KMS-11 (cell line): ENCODE data around the gene CACNA2D1.

Experiments used
- H2AFZ ChIP-seq: fragments of 200-600 bp; sonication (generic); 2 replicates; pipeline ENCODE4 v1.6.1; 2016; ENCODE audit warnings: antibody characterized with exemption, mixed run types, low read depth
- H3K27ac ChIP-seq: fragments of 200-600 bp; sonication (generic); 2 replicates; pipeline ENCODE4 v1.6.1; 2016; ENCODE audit warnings: mild to moderate bottlenecking, mixed run types
- H3K27me3 ChIP-seq: fragments of 200-600 bp; sonication (generic); 2 replicates; pipeline ENCODE4 v1.6.1; 2017; ENCODE audit warnings: mild to moderate bottlenecking, low read depth, mixed run types, moderate library complexity; ENCODE audit not compliant: insufficient read depth
- H3K36me3 ChIP-seq: fragments of 200-600 bp; sonication (generic); 2 replicates; pipeline ENCODE4 v1.6.1; 2017; ENCODE audit warnings: mild to moderate bottlenecking, mixed run types; ENCODE audit not compliant: insufficient read depth
- H3K4me1 ChIP-seq: fragments of 200-600 bp; sonication (generic); 2 replicates; pipeline ENCODE4 v1.6.1; 2016; ENCODE audit warnings: mild to moderate bottlenecking, low read depth, mixed run types; ENCODE audit not compliant: poor library complexity, severe bottlenecking
- H3K4me2 ChIP-seq: fragments of 200-600 bp; sonication (generic); 2 replicates; pipeline ENCODE4 v1.7.0; 2016; ENCODE audit warnings: mild to moderate bottlenecking, mixed run types
- H3K4me3 ChIP-seq: fragments of 200-600 bp; sonication (generic); IDR thresholded peaks from 2 replicates; pipeline ENCODE4 v1.6.1; 2017; ENCODE audit warnings: low read depth, low read length, mixed read lengths; ENCODE audit not compliant: insufficient read depth
- H3K79me2 ChIP-seq: fragments of 200-600 bp; sonication (generic); 2 replicates; pipeline ENCODE4 v1.6.1; 2016; ENCODE audit warnings: low read depth, mixed run types; ENCODE audit not compliant: insufficient read depth
- H3K9ac ChIP-seq: fragments of 200-600 bp; sonication (generic); 2 replicates; pipeline ENCODE4 v1.6.1; 2016; ENCODE audit warnings: mild to moderate bottlenecking, mixed run types
- H4K20me1 ChIP-seq: fragments of 200-600 bp; sonication (generic); 2 replicates; pipeline ENCODE4 v1.6.1; 2016; ENCODE audit warnings: mild to moderate bottlenecking, mixed run types; ENCODE audit not compliant: insufficient read depth
- TF ChIP-seq, protein P1 (sequence below): fragments of 200-600 bp; sonication (generic); conservative IDR thresholded peaks from 2 replicates; pipeline ENCODE4 v1.6.1; 2017; ENCODE audit warnings: low read depth, mild to moderate bottlenecking, antibody characterized with exemption, low read length, moderate library complexity, mixed read lengths

The CACNA2D1 gene

DNA sequence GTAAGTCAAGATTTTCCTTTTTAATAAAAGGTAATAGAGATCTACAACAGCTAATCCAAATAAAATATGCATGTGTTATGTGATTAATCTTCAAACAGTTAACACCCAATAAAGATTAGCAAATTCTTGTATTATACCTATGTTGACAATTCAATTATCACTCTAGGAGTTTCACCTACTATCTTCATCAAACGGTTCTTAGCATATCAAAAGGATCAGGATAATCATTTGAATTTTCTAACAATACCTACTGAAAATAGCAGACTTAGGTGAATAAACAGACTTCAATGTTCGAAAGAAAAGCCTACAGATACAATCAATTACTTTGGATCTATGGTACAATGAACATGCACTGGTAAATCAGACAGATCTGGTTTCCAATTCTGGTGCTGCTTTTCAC, 268.3 kb downstream of the CACNA2D1 start:
- Histone ChIP-seq H3K36me3 (no peaks in the 10 kb centered on the region), H3K4me3 (no peak overlapping the region), H3K4me2 (no peak overlapping the region), H3K9ac (no peak overlapping the region), H3K4me1 (no peaks in the 10 kb centered on the region), H2AFZ (no peak overlapping the region), H4K20me1 (no peaks in the 10 kb centered on the region), H3K27me3 (no peaks in the 10 kb centered on the region), H3K79me2 (no peaks in the 10 kb centered on the region), H3K27ac (no peak overlapping the region)
- TF ChIP-seq, protein P1, sequence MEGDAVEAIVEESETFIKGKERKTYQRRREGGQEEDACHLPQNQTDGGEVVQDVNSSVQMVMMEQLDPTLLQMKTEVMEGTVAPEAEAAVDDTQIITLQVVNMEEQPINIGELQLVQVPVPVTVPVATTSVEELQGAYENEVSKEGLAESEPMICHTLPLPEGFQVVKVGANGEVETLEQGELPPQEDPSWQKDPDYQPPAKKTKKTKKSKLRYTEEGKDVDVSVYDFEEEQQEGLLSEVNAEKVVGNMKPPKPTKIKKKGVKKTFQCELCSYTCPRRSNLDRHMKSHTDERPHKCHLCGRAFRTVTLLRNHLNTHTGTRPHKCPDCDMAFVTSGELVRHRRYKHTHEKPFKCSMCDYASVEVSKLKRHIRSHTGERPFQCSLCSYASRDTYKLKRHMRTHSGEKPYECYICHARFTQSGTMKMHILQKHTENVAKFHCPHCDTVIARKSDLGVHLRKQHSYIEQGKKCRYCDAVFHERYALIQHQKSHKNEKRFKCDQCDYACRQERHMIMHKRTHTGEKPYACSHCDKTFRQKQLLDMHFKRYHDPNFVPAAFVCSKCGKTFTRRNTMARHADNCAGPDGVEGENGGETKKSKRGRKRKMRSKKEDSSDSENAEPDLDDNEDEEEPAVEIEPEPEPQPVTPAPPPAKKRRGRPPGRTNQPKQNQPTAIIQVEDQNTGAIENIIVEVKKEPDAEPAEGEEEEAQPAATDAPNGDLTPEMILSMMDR, result no peak

DNA sequence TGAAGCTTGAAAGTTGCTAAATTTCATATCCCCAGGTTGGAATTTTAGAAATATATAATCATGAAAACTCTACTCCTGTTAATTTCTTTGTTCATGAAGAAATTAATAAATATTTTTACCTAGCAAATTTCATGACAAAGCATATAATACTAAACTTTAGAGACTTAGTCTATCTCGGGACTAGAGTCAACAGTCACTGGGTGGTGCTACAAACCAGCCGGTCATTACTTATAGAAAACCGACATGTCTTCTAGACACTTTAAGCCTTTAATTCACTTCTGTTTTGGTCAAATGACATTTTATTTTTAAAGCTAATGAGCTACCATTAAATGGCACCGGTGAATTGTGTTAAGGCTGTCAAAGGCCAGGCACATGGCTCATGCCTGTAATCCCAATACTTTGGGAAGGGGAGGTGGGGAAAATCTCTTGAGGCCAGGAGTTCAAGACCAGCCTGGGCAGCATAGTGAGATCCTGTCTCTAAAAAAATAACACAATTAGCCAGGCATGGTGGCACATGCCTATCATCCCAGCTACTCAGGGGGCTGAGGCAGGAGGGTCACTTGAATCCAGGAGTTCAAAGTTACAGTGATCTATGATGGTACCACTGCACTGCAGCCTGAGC, 270.1 kb downstream of the CACNA2D1 start:
- H3K4me1 ChIP-seq, result no peaks in the 10 kb centered on the region
- H3K9ac ChIP-seq, result no peak overlapping the region
- TF ChIP-seq, protein P1, result no peak
- no peak overlapping the region for H3K27ac ChIP-seq
- no peaks in the 10 kb centered on the region for H3K27me3 ChIP-seq
- no peaks in the 10 kb centered on the region for H3K36me3 ChIP-seq
- no peak overlapping the region for H2AFZ ChIP-seq
- H3K4me2 ChIP-seq, result no peak overlapping the region
- no peaks in the 10 kb centered on the region for H4K20me1 ChIP-seq
- H3K4me3 ChIP-seq, result no peak overlapping the region
- H3K79me2 ChIP-seq, result no peaks in the 10 kb centered on the region

DNA sequence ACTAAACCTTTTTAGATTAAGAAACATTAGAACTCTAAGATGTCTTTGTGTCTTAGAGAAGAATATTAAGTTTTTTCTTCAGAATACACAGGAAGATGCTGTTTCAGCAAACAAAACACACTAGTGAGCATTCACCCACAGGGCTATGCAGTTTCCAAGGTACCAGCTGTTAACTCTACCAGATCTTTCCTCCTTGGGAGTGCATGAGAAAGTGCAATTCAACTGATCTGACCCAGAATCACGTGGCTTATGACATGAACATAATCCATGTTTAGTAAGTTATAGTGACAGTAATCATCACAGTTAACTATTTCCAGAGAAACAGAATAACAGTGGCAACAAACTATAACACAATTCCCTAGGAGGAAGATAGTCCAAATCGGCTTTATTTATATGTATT, 270.7 kb downstream of the CACNA2D1 start:
- H4K20me1 ChIP-seq, result no peaks in the 10 kb centered on the region
- H3K79me2 ChIP-seq, result no peaks in the 10 kb centered on the region
- H3K4me3 ChIP-seq, result no peak overlapping the region
- no peak overlapping the region for H3K27ac ChIP-seq
- no peak overlapping the region for H3K9ac ChIP-seq
- TF ChIP-seq, protein P1, result no peak
- no peaks in the 10 kb centered on the region for H3K4me1 ChIP-seq
- no peak overlapping the region for H2AFZ ChIP-seq
- H3K36me3 ChIP-seq, result no peaks in the 10 kb centered on the region
- H3K4me2 ChIP-seq, result no peak overlapping the region
- H3K27me3 ChIP-seq, result no peaks in the 10 kb centered on the region

DNA sequence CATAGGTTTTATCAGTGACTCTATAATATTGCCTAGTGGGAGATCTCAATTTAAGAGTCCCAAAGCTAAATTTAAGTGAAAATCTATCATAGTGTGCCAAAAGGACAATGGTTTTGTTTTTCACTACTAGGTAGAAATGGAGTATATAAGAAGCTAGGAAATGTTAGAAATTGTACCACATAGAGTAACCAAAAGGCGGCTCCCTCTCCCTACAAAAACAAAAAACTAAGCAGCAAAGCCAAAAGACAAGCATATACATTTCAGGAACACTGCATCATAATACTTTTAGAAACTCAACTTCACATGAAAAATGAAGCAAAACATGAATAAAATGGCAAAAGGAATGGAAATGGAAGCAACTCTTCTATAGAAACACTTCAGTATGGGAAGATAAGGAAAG, 271.6 kb downstream of the CACNA2D1 start:
- H3K4me3 ChIP-seq, result no peak overlapping the region
- H4K20me1 ChIP-seq, result no peaks in the 10 kb centered on the region
- H2AFZ ChIP-seq, result no peak overlapping the region
- no peak overlapping the region for H3K9ac ChIP-seq
- H3K4me2 ChIP-seq, result no peak overlapping the region
- TF ChIP-seq, protein P1, result no peak
- H3K27me3 ChIP-seq, result no peaks in the 10 kb centered on the region
- no peaks in the 10 kb centered on the region for H3K4me1 ChIP-seq
- H3K27ac ChIP-seq, result no peak overlapping the region
- no peaks in the 10 kb centered on the region for H3K36me3 ChIP-seq
- no peaks in the 10 kb centered on the region for H3K79me2 ChIP-seq
